H9 (cell line): ENCODE results near the gene ACOXL. TPM values are rescaled to one million over a fixed set of nuclear protein-coding genes. Genes with fewer than 3 reads are reported as not detected.

Experiments
- DNase-seq: peaks from one replicate; pipeline ENCODE4 v3.0.0-alpha.2; 2017
- H2AFZ ChIP-seq: one replicate; pipeline ENCODE4 v1.6.1; 2013; ENCODE audit warnings: mild to moderate bottlenecking, low read length, control low read depth, moderate library complexity
- H2AK5ac ChIP-seq: 2 replicates; pipeline ENCODE4 v1.6.1; 2013; ENCODE audit warnings: low read length, control low read depth, mixed read lengths; ENCODE audit not compliant: insufficient read length
- H2BK120ac ChIP-seq: one replicate; pipeline ENCODE4 v1.6.1; 2013; ENCODE audit warnings: low read depth, mild to moderate bottlenecking, low read length, control low read depth, inconsistent platforms; ENCODE audit not compliant: poor library complexity, severe bottlenecking
- H2BK12ac ChIP-seq: 2 replicates; pipeline ENCODE4 v1.6.1; 2013; ENCODE audit warnings: low read length, control low read depth, mixed read lengths, low read depth; ENCODE audit not compliant: insufficient read length
- H2BK15ac ChIP-seq: 2 replicates; pipeline ENCODE4 v1.6.1; 2013; ENCODE audit warnings: low read depth, low read length, control low read depth
- H2BK20ac ChIP-seq: one replicate; pipeline ENCODE4 v1.6.1; 2013; ENCODE audit warnings: low read depth, mild to moderate bottlenecking, low read length, control low read depth, inconsistent platforms; ENCODE audit not compliant: poor library complexity, severe bottlenecking
- H2BK5ac ChIP-seq: 2 replicates; pipeline ENCODE4 v1.6.1; 2013; ENCODE audit warnings: low read length, control low read depth, mixed read lengths; ENCODE audit not compliant: insufficient read length
- H3K14ac ChIP-seq: 2 replicates; pipeline ENCODE4 v1.6.1; 2013; ENCODE audit warnings: low read length, control low read depth; ENCODE audit not compliant: insufficient read depth
- H3K18ac ChIP-seq: 2 replicates; pipeline ENCODE4 v1.6.1; 2013; ENCODE audit warnings: low read depth, mild to moderate bottlenecking, mixed read lengths, low read length, control low read depth; ENCODE audit not compliant: insufficient read length
- H3K23ac ChIP-seq: 2 replicates; pipeline ENCODE4 v1.6.1; 2013; ENCODE audit warnings: low read length, control low read depth, mixed read lengths, low read depth; ENCODE audit not compliant: insufficient read length
- H3K23me2 ChIP-seq: 2 replicates; pipeline ENCODE4 v1.6.1; 2013; ENCODE audit warnings: low read depth, mild to moderate bottlenecking, mixed read lengths, low read length, control low read depth; ENCODE audit not compliant: insufficient read length, poor library complexity, severe bottlenecking
- H3K27ac ChIP-seq: 2 replicates; pipeline ENCODE4 v1.5.1; 2013; ENCODE audit warnings: low read length, control low read depth, mixed read lengths, low read depth; ENCODE audit not compliant: insufficient read length
- H3K27me3 ChIP-seq: 2 replicates; pipeline ENCODE4 v1.6.1; 2013; ENCODE audit warnings: low read length, control low read depth, inconsistent platforms; ENCODE audit not compliant: insufficient read depth
- H3K4ac ChIP-seq: 2 replicates; pipeline ENCODE4 v1.6.1; 2013; ENCODE audit warnings: low read depth, mild to moderate bottlenecking, control low read depth, inconsistent platforms, low read length, moderate library complexity
- H3K4me1 ChIP-seq: 2 replicates; pipeline ENCODE4 v1.6.1; 2013; ENCODE audit warnings: low read length, control low read depth, inconsistent platforms; ENCODE audit not compliant: insufficient read depth
- H3K4me2 ChIP-seq: 2 replicates; pipeline ENCODE4 v1.6.1; 2013; ENCODE audit warnings: low read length, control low read depth, mixed read lengths; ENCODE audit not compliant: insufficient read length, insufficient read depth
- H3K56ac ChIP-seq: 2 replicates; pipeline ENCODE4 v1.6.1; 2013; ENCODE audit warnings: low read depth, mild to moderate bottlenecking, mixed read lengths, low read length, control low read depth; ENCODE audit not compliant: insufficient read length
- H3K79me1 ChIP-seq: 2 replicates; pipeline ENCODE4 v1.6.1; 2013; ENCODE audit warnings: low read depth, mild to moderate bottlenecking, moderate library complexity, low read length, control low read depth, inconsistent platforms; ENCODE audit not compliant: insufficient read depth, poor library complexity, severe bottlenecking
- H3K79me2 ChIP-seq: 2 replicates; pipeline ENCODE4 v1.6.1; 2013; ENCODE audit warnings: low read length, control low read depth, inconsistent platforms; ENCODE audit not compliant: insufficient read depth
- H3K9ac ChIP-seq: 2 replicates; pipeline ENCODE4 v1.6.1; 2013; ENCODE audit warnings: low read length, control low read depth, mixed read lengths; ENCODE audit not compliant: insufficient read length; ENCODE audit errors: extremely low read depth
- H3K9me3 ChIP-seq: one replicate; pipeline ENCODE4 v1.6.1; 2013; ENCODE audit warnings: low read depth, low read length, inconsistent platforms; ENCODE audit not compliant: control insufficient read depth
- H3T11ph ChIP-seq: one replicate; pipeline ENCODE4 v1.6.1; 2013; ENCODE audit warnings: mild to moderate bottlenecking, low read length, control low read depth, inconsistent platforms
- H4K20me1 ChIP-seq: one replicate; pipeline ENCODE4 v1.6.1; 2013; ENCODE audit not compliant: control insufficient read depth, insufficient read length, insufficient read depth
- H4K5ac ChIP-seq: 2 replicates; pipeline ENCODE4 v1.6.1; 2013; ENCODE audit warnings: low read depth, mild to moderate bottlenecking, mixed read lengths, low read length, control low read depth; ENCODE audit not compliant: insufficient read length
- H4K8ac ChIP-seq: replicated peaks from 2 replicates; pipeline ENCODE4 v1.6.1; 2013; ENCODE audit warnings: low read length, control low read depth, mixed read lengths, low read depth; ENCODE audit not compliant: insufficient read length
- H4K91ac ChIP-seq: 2 replicates; pipeline ENCODE4 v1.6.1; 2013; ENCODE audit warnings: low read depth, mild to moderate bottlenecking, moderate library complexity, mixed read lengths, low read length, control low read depth; ENCODE audit not compliant: insufficient read length
- H3K27ac Mint-ChIP-seq, 3 experiments: 2 replicates in 2 of 3; 3 replicates in 1 of 3; pipeline ENCODE4 v1.8.0; 2020 to 2021; ENCODE audit warnings: mixed read lengths in 3 of 3, mild to moderate bottlenecking in 1 of 3, moderate library complexity in 1 of 3
- H3K27me3 Mint-ChIP-seq: 2 replicates; pipeline ENCODE4 v1.8.0; 2021; ENCODE audit warnings: low read depth, mild to moderate bottlenecking, moderate library complexity, mixed read lengths
- H3K36me3 Mint-ChIP-seq, 3 experiments: 2 replicates in 2 of 3; 3 replicates in 1 of 3; pipeline ENCODE4 v1.8.0; 2020 to 2021; ENCODE audit warnings: low read depth in 3 of 3, mixed read lengths in 3 of 3; ENCODE audit not compliant: insufficient read depth in 1 of 3
- H3K4me1 Mint-ChIP-seq, 2 experiments: 2 replicates each; pipeline ENCODE4 v1.8.0; 2020; ENCODE audit warnings: mixed read lengths in 2 of 2
- H3K4me3 Mint-ChIP-seq, 2 experiments: 2 replicates in 1 of 2; 3 replicates in 1 of 2; pipeline ENCODE4 v1.8.0; 2020 to 2021; ENCODE audit warnings: mild to moderate bottlenecking in 2 of 2, mixed read lengths in 2 of 2, moderate library complexity in 1 of 2
- H3K9me3 Mint-ChIP-seq, 2 experiments: 2 replicates in 1 of 2; 3 replicates in 1 of 2; pipeline ENCODE4 v1.8.0; 2020; ENCODE audit warnings: mild to moderate bottlenecking in 2 of 2, mixed read lengths in 2 of 2, moderate library complexity in 1 of 2
- WGBS: extraction: QIAGEN DNeasy Blood & Tissue Kit; methylation state at CpG from one replicate; pipeline ENCODE4 v1.1.7; 2013; ENCODE audit warnings: missing lambda C conversion rate, low lambda C conversion rate, mixed read lengths; ENCODE audit not compliant: insufficient read length; ENCODE audit errors: extremely low coverage; 5-methylcytosine and 5-hydroxymethylcytosine counted together
- total RNA-seq: library from RNA; stranded (reverse); gene quantifications from 2 replicates; pipeline ENCODE4 v1.2.1, GENCODE V29; 2021
- TF ChIP-seq, protein P1 (sequence below): fragments of 200-600 bp; sonication (generic); conservative IDR thresholded peaks from 3 replicates; pipeline ENCODE4 v1.8.0; 2021; ENCODE audit warnings: antibody characterized with exemption, mild to moderate bottlenecking

The ACOXL gene
- total RNA-seq, 1 experiment from 2014 or later: 37.6 TPM

- no peak overlapping the region for H3K56ac ChIP-seq
- H3K27me3 Mint-ChIP-seq: no peaks in the 10 kb centered on the region
- no peak overlapping the region for H3K4me2 ChIP-seq
- H2BK5ac ChIP-seq: no peak overlapping the region
- H3K4ac ChIP-seq: no peak overlapping the region
- no peak overlapping the region for H4K5ac ChIP-seq
- no peak overlapping the region for H2AK5ac ChIP-seq
- H3K4me1 ChIP-seq: peaks cover 5% of the 10 kb centered on the region; the same call in 1 of the 2 replicates
- no peak overlapping the region for H4K91ac ChIP-seq
- H3K36me3 Mint-ChIP-seq: peaks cover 5 to 29% (median 24%) of the 10 kb centered on the region in 3 experiments
- H3K79me2 ChIP-seq: no peaks in the 10 kb centered on the region
- no peak overlapping the region for H2BK120ac ChIP-seq
- no peaks in the 10 kb centered on the region for H3K27me3 ChIP-seq
- no peak overlapping the region for H2AFZ ChIP-seq
- no peak overlapping the region for H2BK15ac ChIP-seq
- H3K14ac ChIP-seq: no peak overlapping the region
- no peak for DNase-seq
- no peak overlapping the region for H3K23ac ChIP-seq
- H4K20me1 ChIP-seq: no peaks in the 10 kb centered on the region
- H3T11ph ChIP-seq: no peak overlapping the region
- no CpG with 5 or more reads among the region's 15 CpGs for WGBS
- H3K27ac ChIP-seq: no peak overlapping the region
- H3K79me1 ChIP-seq: no peaks in the 10 kb centered on the region
- H3K4me3 Mint-ChIP-seq: no peak overlapping the region
- no peaks in the 10 kb centered on the region for H3K23me2 ChIP-seq
- TF ChIP-seq, protein P1, sequence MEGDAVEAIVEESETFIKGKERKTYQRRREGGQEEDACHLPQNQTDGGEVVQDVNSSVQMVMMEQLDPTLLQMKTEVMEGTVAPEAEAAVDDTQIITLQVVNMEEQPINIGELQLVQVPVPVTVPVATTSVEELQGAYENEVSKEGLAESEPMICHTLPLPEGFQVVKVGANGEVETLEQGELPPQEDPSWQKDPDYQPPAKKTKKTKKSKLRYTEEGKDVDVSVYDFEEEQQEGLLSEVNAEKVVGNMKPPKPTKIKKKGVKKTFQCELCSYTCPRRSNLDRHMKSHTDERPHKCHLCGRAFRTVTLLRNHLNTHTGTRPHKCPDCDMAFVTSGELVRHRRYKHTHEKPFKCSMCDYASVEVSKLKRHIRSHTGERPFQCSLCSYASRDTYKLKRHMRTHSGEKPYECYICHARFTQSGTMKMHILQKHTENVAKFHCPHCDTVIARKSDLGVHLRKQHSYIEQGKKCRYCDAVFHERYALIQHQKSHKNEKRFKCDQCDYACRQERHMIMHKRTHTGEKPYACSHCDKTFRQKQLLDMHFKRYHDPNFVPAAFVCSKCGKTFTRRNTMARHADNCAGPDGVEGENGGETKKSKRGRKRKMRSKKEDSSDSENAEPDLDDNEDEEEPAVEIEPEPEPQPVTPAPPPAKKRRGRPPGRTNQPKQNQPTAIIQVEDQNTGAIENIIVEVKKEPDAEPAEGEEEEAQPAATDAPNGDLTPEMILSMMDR: no peak
- no peak overlapping the region for H2BK12ac ChIP-seq
- no peak overlapping the region for H3K9ac ChIP-seq
- H4K8ac ChIP-seq: no peak overlapping the region
- H3K9me3 ChIP-seq: no peaks in the 10 kb centered on the region
- peaks cover 4% of the 10 kb centered on the region in 2 experiments; a peak in 1 of 5 replicates for H3K9me3 Mint-ChIP-seq
- peaks cover 17 to 24% of the 10 kb centered on the region in 2 experiments for H3K4me1 Mint-ChIP-seq
- no peak overlapping the region for H3K18ac ChIP-seq
- H3K27ac Mint-ChIP-seq: peak overlapping the region in 1 of 3 experiments; percentile 68; a peak in 2 of 7 replicates
- no peak overlapping the region for H2BK20ac ChIP-seq
These were observed 299.4 kb downstream of the ACOXL start for GRCh38 chr2:111031546-111032478.
